ENCODE data around the gene FBXO28.
"Not testable (repeated sequence)": the region's sequence is repeated elsewhere in the genome, so short reads cannot be mapped to it uniquely, and the experiment has no call there.

Gene FBXO28, protein sequence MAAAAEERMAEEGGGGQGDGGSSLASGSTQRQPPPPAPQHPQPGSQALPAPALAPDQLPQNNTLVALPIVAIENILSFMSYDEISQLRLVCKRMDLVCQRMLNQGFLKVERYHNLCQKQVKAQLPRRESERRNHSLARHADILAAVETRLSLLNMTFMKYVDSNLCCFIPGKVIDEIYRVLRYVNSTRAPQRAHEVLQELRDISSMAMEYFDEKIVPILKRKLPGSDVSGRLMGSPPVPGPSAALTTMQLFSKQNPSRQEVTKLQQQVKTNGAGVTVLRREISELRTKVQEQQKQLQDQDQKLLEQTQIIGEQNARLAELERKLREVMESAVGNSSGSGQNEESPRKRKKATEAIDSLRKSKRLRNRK

GRCh38 chr1:224113918-224114786, at the start of gene FBXO28:
TSS of gene FBXO28 (plus strand) at chr1:224114111. CDS start at chr1:224114130, 19 bp downstream.
- peak; percentile 68 for DNase-seq

DNA sequence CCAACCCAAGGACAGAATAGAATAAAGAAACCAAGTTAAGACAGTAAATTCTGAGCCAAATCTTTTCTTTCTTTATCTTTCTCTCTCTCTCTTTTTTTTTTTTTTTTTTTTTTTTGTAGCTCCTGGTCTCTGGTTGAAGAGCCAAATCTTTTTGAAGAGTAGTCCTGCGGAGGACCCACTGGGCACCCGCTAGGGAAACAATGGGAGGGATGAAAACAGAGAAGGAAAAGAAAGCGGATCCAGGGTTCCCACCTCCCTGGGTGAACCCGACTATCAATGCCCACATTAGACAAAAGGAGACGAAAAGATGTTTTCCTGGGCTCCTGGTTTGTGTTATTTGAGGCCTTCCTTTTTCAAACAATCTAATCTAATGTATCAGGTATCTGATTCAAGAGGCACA, 49.8 kb upstream of the FBXO28 start:
- no peak for DNase-seq

DNA sequence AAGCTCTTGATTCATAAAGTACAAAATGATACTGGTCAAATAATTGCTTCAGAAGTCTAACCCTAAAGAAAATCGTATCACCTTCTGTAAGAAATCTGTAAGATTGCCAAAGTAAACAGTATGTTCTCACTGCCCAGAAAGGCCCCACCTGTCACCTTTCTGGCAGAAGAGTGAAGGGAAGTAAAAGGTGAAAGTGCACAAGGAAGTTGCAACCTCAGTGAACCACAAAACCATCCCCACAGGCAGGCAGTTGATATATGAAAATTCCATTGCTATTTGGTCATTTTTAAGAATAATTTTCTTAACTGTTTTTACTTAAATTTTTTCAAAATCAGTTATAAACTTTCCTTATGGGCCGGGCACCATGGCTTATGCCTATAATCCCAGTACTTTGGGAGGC, 48.5 kb upstream of the FBXO28 start:
- no peak for DNase-seq

DNA sequence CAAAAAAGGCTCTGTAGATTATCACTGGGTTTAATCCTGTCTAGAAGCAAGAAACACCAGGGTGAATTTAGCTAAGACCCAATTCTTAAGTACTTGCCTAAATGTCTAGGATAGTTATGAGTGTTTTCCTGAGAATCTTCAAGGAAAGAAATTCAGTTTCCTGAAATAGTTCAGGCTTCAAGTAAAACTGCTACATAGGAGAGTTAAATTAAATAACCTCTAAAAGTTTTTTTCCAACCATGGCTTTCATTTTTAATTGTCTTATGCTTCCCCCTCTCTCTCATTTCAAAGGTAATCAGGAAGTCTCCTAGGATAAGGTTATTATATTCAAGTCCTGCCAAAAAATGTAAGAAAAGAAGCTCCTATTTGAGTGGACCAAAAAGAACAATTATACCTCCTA, 46.7 kb upstream of the FBXO28 start:
- no peak for DNase-seq

- no peak for DNase-seq
Observed at GRCh38 chr1:224067621-224068457, 46.1 kb upstream of the FBXO28 start.

DNA sequence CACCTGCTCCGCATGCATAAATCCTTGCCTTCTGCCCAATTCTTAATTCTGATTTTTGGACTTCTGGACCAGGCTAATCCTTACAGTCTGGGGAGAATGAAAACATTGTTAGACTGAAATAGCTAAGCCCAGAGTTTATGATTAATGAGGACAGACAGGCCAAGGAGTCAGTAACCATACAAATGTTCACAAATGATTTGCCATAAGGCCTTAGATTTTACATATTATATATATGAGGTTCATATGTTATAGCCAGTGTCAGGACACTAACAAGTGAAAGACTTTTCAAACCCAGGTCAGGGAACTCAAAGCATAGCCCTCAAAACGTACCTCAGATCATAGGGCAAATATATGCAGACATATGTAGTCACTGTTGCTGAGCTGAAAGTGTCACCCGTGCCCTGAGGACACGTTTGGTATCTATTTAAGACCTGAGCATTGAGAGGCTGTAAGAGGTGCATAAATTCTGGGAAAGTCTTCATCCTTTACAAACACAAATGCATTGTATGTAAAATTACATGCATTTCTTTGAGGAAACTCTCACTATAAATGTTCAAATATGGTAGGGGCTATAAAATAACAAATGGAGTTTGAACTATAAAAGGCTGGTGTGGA, 45.3 kb upstream of the FBXO28 start:
- DNase-seq: no peak

- no peak for DNase-seq
Observed at GRCh38 chr1:224069138-224069537, 44.8 kb upstream of the FBXO28 start.

DNA sequence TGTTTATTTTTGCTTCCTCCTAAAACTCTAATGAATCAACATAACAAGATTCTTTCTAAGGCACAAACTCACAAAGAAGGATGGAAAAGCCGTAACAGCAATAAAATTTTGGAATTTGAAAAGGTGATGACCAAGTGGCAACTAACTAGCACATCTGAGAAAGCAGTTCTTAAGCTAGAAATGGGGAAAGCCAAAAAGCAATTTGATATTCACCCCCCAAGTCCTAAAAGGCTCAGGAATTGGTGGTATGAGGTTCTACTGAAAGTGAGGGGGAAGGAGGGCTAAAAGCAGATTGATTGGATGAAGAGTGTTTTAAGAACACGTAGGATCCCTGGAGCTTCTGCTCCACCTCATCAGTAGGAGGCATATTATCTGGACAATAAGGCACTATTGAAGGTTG, 43.4 kb upstream of the FBXO28 start:
- no peak for DNase-seq

DNA sequence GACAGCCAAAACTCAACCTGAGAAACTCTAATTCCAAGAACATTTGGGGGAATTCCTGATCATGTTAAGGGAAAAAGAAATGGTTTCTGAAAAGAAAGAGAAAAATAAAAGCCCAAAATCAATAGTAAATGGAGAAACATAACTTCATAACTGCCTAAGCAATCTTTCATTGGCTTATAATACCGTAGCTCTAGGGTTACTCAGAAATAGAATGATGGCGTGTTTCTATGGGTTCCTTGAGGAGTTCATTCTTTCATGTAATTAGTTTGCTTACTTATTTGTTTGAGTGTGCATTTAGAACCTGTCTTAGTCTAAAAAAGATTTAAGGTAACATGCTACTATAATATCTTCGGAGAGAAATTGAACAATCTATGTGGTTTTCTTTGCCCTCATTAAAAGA, 37.5 kb upstream of the FBXO28 start:
- DNase-seq: no peak

DNA sequence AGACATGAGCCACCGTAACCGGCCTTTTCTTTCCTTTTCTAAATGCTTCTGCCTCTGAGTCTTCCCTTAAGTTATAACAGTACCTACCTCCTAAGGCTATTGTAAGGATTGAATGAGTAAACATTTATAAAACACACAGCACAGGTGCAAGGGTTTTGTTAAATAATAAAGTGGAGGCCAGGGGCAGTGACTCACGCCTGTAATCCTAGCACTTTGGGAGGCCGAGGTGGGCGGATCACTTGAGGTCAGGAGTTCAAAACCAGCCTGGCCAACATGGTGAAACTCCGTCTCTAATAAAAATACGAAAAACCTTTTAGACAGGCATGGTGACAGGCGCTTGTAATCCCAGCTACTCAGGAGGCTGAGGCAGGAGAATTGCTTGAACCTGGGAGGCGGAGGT, 34.3 kb upstream of the FBXO28 start:
- not testable (repeated sequence) for DNase-seq

- DNase-seq: no peak
Observed at GRCh38 chr1:224080115-224080774, 33.7 kb upstream of the FBXO28 start.

DNA sequence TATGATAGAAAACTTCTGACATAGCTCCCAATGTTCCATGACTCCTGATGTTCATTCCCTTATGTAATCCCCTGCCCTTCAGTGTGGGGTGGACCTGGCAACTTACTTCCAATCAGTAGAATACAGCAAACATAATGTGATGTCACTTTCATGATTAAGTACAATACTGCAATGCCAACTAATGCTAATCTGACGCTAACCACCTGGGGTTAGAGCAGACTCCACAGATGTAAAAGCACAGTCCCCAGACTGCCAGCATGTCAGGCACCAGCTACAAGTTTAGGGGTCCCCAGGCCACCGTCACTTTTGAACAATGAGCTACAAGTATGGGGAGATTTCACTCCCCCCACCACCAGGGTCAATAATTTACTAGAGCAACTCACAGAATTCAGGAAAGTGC, 32.3 kb upstream of the FBXO28 start:
- DNase-seq: no peak

GRCh38 chr1:224082146-224082545, 31.8 kb upstream of the FBXO28 start:
- no peak for DNase-seq

GRCh38 chr1:224084867-224085266, 29.0 kb upstream of the FBXO28 start:
- DNase-seq: no peak

DNA sequence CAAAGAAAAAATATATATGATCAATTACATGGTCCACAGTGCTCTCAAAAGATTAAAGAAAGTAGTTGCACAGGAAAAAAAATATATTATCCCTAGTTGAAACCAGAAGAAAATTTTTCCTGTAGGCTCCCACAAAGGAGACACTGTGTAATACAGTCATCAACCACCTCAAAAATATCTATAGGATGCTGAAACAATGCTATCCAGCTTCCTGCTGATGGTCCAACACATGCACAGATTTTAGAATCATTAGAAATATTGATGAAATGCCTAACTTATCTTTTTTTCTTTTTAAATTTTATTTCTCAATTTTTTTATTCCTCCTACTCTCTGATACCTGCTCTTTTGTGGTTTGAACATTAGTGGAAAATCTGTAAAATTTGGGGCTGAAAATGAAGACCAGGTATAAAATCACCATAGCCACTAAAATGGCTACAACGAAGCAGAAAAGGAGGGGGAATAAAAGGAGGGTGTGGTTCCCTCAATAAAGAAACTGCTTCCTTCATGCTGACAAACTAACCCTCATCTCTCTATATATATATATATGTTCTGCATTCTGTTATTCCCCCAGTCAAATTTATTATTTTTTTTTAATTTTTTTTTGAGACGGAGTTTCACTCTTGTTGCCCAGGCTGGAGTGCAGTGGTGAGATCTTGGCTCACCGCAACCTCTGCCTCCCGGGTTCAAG, 28.3 kb upstream of the FBXO28 start:
- no peak for DNase-seq

- no peak for DNase-seq
Observed at GRCh38 chr1:224087286-224087794, 26.6 kb upstream of the FBXO28 start.

GRCh38 chr1:224089583-224089982, 24.3 kb upstream of the FBXO28 start:
- DNase-seq: no peak

GRCh38 chr1:224090116-224090515, 23.8 kb upstream of the FBXO28 start:
- no peak for DNase-seq

GRCh38 chr1:224092111-224092510, 21.8 kb upstream of the FBXO28 start:
- no peak for DNase-seq

- DNase-seq: no peak
Observed at GRCh38 chr1:224092601-224093000, 21.3 kb upstream of the FBXO28 start.

GRCh38 chr1:224095339-224095738, 18.6 kb upstream of the FBXO28 start:
- no peak for DNase-seq
